Effector memory CD8-positive, alpha-beta T cell (primary cell): ENCODE measurements around the gene ETV2.

Experiments used
- ATAC-seq: fragments of 150-1000 bp; cut with Tn5 transposase; replicated peaks from 2 replicates; pipeline ENCODE4 v1.10.0; 2021; ENCODE audit warnings: mild to moderate bottlenecking, moderate library complexity
- DNase-seq, 3 experiments: peaks; one replicate each; pipeline ENCODE4 v3.0.0; 2021
- H3K27ac Mint-ChIP-seq, 2 donors: one replicate each; pipeline ENCODE4 v1.8.0; 2022; ENCODE audit warnings: mild to moderate bottlenecking in 2 of 2, mixed read lengths in 2 of 2, moderate library complexity in 2 of 2
- H3K27me3 Mint-ChIP-seq, 2 donors: one replicate each; pipeline ENCODE4 v1.8.0; 2022; ENCODE audit warnings: mixed read lengths in 2 of 2
- H3K36me3 Mint-ChIP-seq: one replicate; pipeline ENCODE4 v1.8.0; 2022; ENCODE audit warnings: mild to moderate bottlenecking, moderate library complexity, mixed read lengths; ENCODE audit not compliant: insufficient read depth
- H3K4me1 Mint-ChIP-seq, 2 donors: one replicate each; pipeline ENCODE4 v1.8.0; 2022; ENCODE audit warnings: low read depth in 2 of 2, mixed read lengths in 2 of 2
- H3K4me3 Mint-ChIP-seq, 2 donors: one replicate each; pipeline ENCODE4 v1.8.0; 2022; ENCODE audit warnings: mild to moderate bottlenecking in 2 of 2, mixed read lengths in 2 of 2, moderate library complexity in 2 of 2
- H3K9me3 Mint-ChIP-seq, 2 donors: one replicate each; pipeline ENCODE4 v1.8.0; 2022; ENCODE audit warnings: mixed read lengths in 2 of 2

ETV2 gene

DNA sequence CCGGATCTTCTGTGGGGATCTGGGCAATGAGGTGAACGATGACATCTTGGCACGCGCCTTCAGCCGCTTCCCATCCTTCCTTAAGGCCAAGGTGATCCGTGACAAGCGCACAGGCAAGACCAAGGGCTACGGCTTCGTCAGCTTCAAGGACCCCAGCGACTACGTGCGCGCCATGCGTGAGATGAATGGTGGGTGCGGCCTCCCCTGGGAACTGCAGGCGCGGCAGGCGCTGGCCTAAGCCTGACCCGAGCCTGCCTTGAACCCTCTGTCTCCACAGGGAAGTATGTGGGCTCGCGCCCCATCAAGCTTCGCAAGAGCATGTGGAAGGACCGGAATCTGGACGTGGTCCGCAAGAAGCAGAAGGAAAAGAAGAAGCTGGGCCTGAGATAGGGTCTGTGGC lies 4.4 kb upstream of the ETV2 start:
- Mint-ChIP-seq H3K9me3 (no peaks in the 10 kb centered on the region), H3K4me3 (no peak overlapping the region), H3K27me3 (no peaks in the 10 kb centered on the region), H3K36me3 (peaks cover 47% of the 10 kb centered on the region), H3K4me1 (peaks cover 9 to 12% of the 10 kb centered on the region in 2 donors), H3K27ac (no peak overlapping the region)
- DNase-seq (no peak), ATAC-seq (no peak)

DNA sequence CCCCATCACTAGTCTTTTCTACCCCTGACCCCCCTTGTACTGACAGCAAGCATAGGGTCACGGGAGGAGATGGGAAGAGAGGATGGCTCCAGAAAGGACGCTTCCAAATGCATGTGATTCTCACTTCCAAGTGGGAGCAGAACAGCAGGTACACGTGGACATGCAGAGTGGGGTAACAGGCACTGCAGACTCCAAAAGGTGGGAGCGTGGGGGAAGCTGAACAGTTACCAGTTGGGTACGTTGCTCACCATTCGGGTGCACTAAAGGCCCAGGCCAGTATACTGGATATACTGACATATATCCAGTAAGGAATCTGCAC lies 2.3 kb upstream of the ETV2 start:
- ATAC-seq (no peak), DNase-seq (no peak)
- H3K27me3 Mint-ChIP-seq, result no peaks in the 10 kb centered on the region
- peaks cover 5 to 10% of the 10 kb centered on the region in 2 donors for H3K4me1 Mint-ChIP-seq
- H3K9me3 Mint-ChIP-seq, result no peaks in the 10 kb centered on the region
- peaks cover 35% of the 10 kb centered on the region for H3K36me3 Mint-ChIP-seq
- no peak overlapping the region for H3K27ac Mint-ChIP-seq
- no peak overlapping the region for H3K4me3 Mint-ChIP-seq

DNA sequence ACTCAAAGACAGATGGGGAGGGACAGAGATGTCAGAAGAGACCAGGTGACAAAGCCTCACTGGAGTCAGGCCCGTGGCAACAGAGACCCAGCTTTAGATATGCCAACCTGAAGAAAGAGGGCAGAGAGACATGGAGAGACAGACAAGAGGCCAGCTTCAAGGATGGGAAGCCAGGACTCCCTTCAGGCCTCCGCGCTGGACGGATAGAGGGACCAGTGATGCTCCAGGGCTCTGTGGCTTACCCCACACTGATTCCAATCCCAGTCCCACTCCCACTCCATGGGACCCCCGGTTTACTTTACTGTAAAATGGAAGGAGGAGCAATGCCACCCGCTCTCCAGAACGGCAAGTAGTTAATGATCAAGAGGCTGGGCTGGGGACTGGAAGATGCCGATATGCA lies 1.7 kb upstream of the ETV2 start:
- Mint-ChIP-seq H3K27me3 (no peaks in the 10 kb centered on the region), H3K4me1 (peaks cover 10 to 15% of the 10 kb centered on the region in 2 donors), H3K36me3 (peaks cover 31% of the 10 kb centered on the region), H3K9me3 (no peaks in the 10 kb centered on the region), H3K27ac (no peak overlapping the region), H3K4me3 (no peak overlapping the region)
- DNase-seq (no peak), ATAC-seq (no peak)

DNA sequence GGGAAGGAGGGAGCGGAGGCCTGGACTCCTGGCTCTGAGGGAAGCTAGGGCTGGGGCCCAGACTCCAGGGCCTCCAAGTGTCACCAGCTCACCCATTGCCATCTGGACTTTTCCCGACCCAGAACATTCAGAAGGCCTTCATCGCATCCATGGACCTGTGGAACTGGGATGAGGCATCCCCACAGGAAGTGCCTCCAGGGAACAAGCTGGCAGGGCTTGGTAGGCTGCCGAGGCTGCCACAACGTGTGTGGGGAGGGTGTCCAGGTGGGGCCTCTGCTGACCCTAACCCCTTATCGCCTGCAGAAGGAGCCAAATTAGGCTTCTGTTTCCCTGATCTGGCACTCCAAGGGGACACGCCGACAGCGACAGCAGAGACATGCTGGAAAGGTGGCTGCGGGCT lies 767 bp downstream of the ETV2 start:
- Mint-ChIP-seq H3K4me3 (peak overlapping the region; percentile 86 to 89), H3K36me3 (peaks cover 11% of the 10 kb centered on the region), H3K4me1 (peaks cover 16 to 19% of the 10 kb centered on the region in 2 donors), H3K27ac (peak overlapping the region in 1 of 2 donors; percentile 44), H3K9me3 (no peaks in the 10 kb centered on the region), H3K27me3 (no peaks in the 10 kb centered on the region)
- ATAC-seq (no peak), DNase-seq (no peak)

DNA sequence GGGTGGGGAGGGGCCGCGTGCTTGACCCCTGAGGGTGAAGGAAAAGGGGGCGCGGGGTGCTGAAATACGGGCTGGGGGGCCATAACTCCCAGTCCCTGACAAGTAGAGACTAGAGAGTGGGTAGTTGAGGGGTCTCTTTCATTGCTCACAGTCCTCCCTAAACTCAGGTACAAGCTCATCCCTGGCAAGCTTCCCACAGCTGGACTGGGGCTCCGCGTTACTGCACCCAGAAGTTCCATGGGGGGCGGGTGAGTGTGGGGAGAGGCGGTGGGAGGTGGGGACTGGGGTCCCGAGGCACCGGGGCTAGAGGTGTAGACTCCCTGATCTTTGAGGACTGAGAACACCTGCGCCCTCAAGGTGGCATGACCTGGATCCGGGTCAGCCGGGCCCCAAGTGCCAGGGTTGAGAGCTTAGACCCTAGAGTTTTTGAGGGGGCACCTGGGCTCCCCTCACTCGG lies 1.3 kb downstream of the ETV2 start:
- ATAC-seq, result no peak
- peak overlapping the region; percentile 86 to 89 for H3K4me3 Mint-ChIP-seq
- H3K4me1 Mint-ChIP-seq, result peaks cover 16 to 19% of the 10 kb centered on the region in 2 donors
- peak overlapping the region in 1 of 2 donors; percentile 81 for H3K27ac Mint-ChIP-seq
- no peak for DNase-seq
- peaks cover 11% of the 10 kb centered on the region for H3K36me3 Mint-ChIP-seq
- H3K9me3 Mint-ChIP-seq, result no peaks in the 10 kb centered on the region
- H3K27me3 Mint-ChIP-seq, result no peaks in the 10 kb centered on the region

DNA sequence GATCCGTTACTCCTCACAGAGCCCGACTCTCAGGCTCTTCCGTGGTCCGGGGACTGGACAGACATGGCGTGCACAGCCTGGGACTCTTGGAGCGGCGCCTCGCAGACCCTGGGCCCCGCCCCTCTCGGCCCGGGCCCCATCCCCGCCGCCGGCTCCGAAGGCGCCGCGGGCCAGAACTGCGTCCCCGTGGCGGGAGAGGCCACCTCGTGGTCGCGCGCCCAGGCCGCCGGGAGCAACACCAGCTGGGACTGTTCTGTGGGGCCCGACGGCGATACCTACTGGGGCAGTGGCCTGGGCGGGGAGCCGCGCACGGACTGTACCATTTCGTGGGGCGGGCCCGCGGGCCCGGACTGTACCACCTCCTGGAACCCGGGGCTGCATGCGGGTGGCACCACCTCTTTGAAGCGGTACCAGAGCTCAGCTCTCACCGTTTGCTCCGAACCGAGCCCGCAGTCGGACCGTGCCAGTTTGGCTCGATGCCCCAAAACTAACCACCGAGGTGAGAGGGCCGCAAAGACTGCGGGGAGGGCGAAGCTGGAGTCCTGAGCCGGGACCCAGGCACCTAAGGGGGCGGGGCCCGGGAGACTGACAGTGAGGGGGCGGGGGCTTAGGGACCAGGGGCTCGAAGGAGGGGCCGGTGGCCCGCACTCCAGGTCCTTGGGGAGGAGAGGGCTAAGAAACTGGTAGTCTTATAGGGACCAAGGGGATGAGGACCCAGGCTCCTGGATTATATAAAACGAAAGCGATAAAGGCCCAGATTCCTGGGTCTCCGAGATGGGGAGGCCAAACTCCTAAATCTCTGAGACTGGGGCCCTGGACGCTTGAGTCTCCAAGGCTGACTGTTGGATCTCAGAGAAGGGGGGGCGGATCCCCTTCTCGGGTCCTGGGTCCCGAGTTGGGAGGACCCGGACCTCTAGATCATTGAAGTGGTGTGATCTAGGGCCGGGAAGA lies 2.0 kb downstream of the ETV2 start:
- ATAC-seq (peak; percentile 44), DNase-seq (peak; percentile 71 to 82 (median 74))
- H3K36me3 Mint-ChIP-seq, result peaks cover 18% of the 10 kb centered on the region
- H3K9me3 Mint-ChIP-seq, result no peaks in the 10 kb centered on the region
- no peaks in the 10 kb centered on the region for H3K27me3 Mint-ChIP-seq
- H3K27ac Mint-ChIP-seq, result peak overlapping the region; percentile 49 to 81
- H3K4me1 Mint-ChIP-seq, result peaks cover 19 to 22% of the 10 kb centered on the region in 2 donors
- peak overlapping the region; percentile 86 to 89 for H3K4me3 Mint-ChIP-seq

DNA sequence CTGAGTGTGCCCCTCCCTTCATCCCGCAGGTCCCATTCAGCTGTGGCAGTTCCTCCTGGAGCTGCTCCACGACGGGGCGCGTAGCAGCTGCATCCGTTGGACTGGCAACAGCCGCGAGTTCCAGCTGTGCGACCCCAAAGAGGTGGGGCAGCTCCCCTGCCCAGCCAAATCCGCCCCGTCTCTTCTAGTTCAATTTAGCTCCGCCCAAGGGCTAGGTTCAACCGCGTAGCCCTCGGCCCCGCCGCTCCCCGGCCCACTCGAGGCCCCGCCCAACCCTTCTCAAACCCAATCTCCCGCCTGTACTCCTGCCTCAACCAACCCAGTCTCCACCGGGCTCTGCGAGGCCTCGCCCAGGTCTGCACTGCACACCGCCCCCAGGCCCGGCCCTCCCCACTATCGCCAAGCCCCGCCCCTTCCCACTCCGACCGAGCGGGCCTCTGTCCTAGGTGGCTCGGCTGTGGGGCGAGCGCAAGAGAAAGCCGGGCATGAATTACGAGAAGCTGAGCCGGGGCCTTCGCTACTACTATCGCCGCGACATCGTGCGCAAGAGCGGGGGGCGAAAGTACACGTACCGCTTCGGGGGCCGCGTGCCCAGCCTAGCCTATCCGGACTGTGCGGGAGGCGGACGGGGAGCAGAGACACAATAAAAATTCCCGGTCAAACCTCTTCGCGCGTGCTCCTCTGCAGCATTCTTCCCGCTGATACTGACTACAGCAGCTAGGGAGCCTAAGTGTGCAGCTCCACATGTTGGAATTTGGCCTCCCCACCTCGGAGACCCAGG lies 2.9 kb downstream of the ETV2 start:
- H3K36me3 Mint-ChIP-seq, result peaks cover 23% of the 10 kb centered on the region
- DNase-seq, result peak; percentile 85 to 92 (median 91)
- peak overlapping the region; percentile 8 to 81 for H3K27ac Mint-ChIP-seq
- H3K4me1 Mint-ChIP-seq, result peaks cover 24 to 26% of the 10 kb centered on the region in 2 donors
- no peaks in the 10 kb centered on the region for H3K27me3 Mint-ChIP-seq
- H3K9me3 Mint-ChIP-seq, result no peaks in the 10 kb centered on the region
- H3K4me3 Mint-ChIP-seq, result peak overlapping the region; percentile 86 to 89
- peak; percentile 79 for ATAC-seq

DNA sequence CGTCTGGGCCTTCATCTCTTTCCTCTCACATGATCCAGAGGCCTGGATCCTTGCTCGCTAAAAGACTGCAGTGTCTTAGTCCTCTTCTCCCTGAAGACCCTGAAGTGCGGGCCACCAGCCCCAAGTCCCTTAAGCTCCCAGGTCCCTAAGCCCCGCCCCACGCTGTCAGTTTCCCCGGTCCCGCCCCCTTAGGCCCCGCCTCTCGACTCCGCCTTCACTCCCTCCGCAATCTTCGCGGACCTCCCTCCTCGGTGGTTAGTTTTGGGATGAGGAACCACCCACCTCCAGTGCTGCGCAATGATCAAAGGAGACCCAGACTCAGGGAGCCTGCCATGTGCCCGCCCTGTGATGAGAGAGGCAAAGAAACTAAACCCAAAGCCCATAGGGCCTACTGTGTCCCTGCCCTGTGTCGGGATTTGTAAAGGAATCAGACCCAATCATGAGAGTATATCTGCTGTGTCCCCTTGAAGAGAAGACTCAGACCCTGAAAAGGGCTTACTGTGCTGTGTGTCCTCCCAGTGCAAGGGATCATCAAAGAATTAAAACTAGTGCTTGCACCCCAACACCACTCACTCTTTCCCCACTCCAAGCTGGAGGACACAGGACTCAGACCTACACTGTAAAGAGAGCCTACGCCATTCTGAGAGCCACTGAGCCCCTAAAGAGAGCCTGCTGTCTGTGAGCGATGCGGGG lies 3.6 kb downstream of the ETV2 start:
- peak overlapping the region; percentile 86 to 89 for H3K4me3 Mint-ChIP-seq
- DNase-seq (peak; percentile 32 to 46 (median 42)), ATAC-seq (no peak)
- peaks cover 24 to 28% of the 10 kb centered on the region in 2 donors for H3K4me1 Mint-ChIP-seq
- no peaks in the 10 kb centered on the region for H3K9me3 Mint-ChIP-seq
- peaks cover 27% of the 10 kb centered on the region for H3K36me3 Mint-ChIP-seq
- H3K27me3 Mint-ChIP-seq, result no peaks in the 10 kb centered on the region
- peak overlapping the region; percentile 8 to 81 for H3K27ac Mint-ChIP-seq

DNA sequence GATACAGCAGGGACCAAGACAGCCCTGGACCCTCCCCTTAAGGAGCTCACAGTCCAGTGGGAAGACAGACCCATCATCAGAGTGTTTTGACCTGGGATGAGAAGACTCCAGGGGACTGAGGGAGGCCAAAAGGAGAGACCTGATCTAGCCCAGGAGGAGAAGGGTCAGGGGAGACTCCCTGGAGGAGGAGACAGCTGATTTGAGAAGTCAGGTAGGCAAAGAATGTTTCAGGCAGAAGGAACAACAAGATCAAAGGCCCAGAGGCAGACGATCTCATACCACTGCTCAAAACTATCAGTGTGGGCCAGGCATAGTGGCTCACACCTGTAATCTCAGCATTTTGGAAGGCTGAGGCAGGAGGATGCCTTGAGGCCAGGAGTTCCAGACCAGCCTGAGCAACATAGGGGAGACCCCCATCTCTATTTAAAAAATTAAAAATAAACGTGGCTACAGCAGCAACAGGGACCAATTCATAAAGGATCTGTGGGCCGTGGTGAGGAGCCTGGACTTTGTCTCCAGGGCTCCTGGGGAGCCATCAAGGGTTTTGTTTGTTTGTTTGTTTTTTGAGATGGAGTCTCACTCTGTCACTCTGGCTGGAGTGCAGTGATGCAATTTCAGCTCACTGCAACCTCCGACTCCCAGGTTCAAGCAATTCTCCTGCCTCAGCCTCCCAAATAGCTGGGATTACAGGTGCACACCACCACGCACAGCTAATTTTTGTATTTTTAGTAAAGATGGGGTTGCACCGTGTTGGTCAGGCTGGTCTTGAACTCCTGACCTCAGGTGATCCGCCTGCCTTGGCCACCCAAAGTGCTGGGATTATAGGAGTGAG lies 4.4 kb downstream of the ETV2 start:
- Mint-ChIP-seq H3K36me3 (peaks cover 31% of the 10 kb centered on the region), H3K9me3 (no peaks in the 10 kb centered on the region), H3K27ac (peak overlapping the region in 1 of 2 donors; percentile 81), H3K27me3 (no peaks in the 10 kb centered on the region), H3K4me1 (peaks cover 24 to 30% of the 10 kb centered on the region in 2 donors), H3K4me3 (peak overlapping the region; percentile 86 to 89)
- ATAC-seq (no peak), DNase-seq (no peak)

DNA sequence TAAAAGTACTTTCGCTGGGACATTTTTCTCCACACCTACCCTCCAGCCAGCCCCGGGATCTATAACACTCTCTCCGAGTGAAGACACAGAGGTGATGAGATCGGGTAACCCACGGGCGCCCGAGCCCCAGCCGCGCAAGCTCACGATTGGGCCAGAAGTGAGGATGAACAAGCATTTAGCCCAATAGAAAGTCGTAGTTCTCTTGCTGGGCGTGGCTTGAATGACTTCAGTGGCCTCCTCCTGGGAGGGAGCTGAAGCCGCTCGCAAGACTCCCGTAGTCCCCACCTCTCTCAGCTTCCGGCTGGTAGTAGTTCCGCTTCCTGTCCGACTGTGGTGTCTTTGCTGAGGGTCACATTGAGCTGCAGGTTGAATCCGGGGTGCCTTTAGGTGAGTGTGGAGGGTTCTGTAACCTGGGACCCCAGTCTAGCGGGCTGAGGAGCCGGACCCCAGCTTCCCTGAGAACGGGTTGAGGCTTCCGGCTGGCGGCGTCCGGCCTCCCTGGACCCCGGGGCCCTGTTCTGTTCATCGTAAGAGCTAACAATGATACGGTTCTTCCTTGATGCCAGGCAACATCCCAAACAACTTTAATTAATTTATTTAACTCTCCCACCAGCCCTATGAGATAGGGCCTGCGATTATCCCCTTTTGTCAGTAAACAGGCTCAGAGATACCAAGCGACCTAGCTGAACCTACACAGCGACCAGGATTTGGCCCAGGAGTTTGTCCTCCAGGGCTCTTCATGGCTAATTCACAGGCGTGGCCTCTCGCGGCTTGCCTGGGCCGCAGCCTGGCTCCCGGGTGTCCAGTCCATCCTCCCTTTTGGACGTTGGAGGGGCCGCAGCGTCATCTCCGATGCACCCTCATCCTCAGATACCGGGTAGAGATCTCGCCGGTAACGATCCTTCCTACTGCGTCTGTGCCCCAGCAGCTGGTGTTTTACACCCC lies 6.7 kb downstream of the ETV2 start, which contains the start of gene COX6B1:
Gene COX6B1 (plus strand): TSS at position 307 of the 945 bp plus-strand sequence. CDS start 2,921 bp downstream, outside the sequence.
- H3K4me1 Mint-ChIP-seq, result peaks cover 22 to 31% of the 10 kb centered on the region in 2 donors
- H3K27me3 Mint-ChIP-seq, result no peaks in the 10 kb centered on the region
- peak within 1 kb of the TSS; percentile 96 for H3K27ac Mint-ChIP-seq
- peak within 1 kb of the TSS; percentile 98 to 99 for H3K4me3 Mint-ChIP-seq
- peak; percentile 70 for ATAC-seq
- peaks cover 55% of the 10 kb centered on the region for H3K36me3 Mint-ChIP-seq
- peak; percentile 87 to 89 (median 88) for DNase-seq
- H3K9me3 Mint-ChIP-seq, result no peaks in the 10 kb centered on the region

DNA sequence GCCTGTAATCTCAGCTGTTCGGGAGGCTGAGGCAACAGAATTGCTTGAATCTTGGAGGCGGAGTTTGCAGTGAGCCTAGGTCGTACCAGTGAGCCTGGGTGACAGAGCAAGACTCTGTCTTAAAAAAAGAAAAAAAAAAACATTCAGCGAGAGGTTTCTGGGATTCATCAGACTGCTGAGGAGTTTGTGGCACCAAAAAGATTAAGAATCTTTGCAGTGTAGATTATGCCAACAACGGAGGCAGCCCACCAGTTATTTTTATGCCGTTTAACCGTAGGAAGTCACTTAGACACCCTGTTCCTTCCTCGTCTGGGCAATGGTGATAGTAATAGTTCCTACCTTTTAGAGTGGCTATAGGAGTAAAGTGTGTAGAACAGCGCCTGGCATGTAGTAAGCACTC lies 9.0 kb downstream of the ETV2 start:
- peaks cover 14 to 20% of the 10 kb centered on the region in 2 donors for H3K4me1 Mint-ChIP-seq
- no peaks in the 10 kb centered on the region for H3K27me3 Mint-ChIP-seq
- no peak overlapping the region for H3K27ac Mint-ChIP-seq
- DNase-seq, result no peak
- peaks cover 70% of the 10 kb centered on the region for H3K36me3 Mint-ChIP-seq
- no peak overlapping the region for H3K4me3 Mint-ChIP-seq
- H3K9me3 Mint-ChIP-seq, result no peaks in the 10 kb centered on the region
- no peak for ATAC-seq
